ENCODE measurements around the gene NDST3.

Gene NDST3

GRCh38 chr4:118273642-118274041 is 239.4 kb downstream of the NDST3 start:
- no peak for TF ChIP-seq CTCF (IDR thresholded peaks at IDR 0.05; ENCODE audit: low read length, missing control alignments)
- DNase-seq (ENCODE audit: low read depth) = no peak
- no peak overlapping the region for H3K4me3 ChIP-seq (replicated peaks; ENCODE audit: low read depth, low read length)

- H3K4me3 ChIP-seq (replicated peaks; ENCODE audit: low read depth, low read length) = no peak overlapping the region
- no peak for DNase-seq (ENCODE audit: low read depth)
- no peak for TF ChIP-seq CTCF (IDR thresholded peaks at IDR 0.05; ENCODE audit: low read length, missing control alignments)
Observed at GRCh38 chr4:118276580-118276979, 242.3 kb downstream of the NDST3 start.

- no peak for TF ChIP-seq CTCF (IDR thresholded peaks at IDR 0.05; ENCODE audit: low read length, missing control alignments)
- H3K4me3 ChIP-seq (replicated peaks; ENCODE audit: low read depth, low read length) = no peak overlapping the region
- no peak for DNase-seq (ENCODE audit: low read depth)
Observed at GRCh38 chr4:118277243-118277642, 243.0 kb downstream of the NDST3 start.

- no peak for TF ChIP-seq CTCF (IDR thresholded peaks at IDR 0.05; ENCODE audit: low read length, missing control alignments)
Observed at GRCh38 chr4:118278473-118279274, 244.4 kb downstream of the NDST3 start.

GRCh38 chr4:118279328-118279727 is 245.0 kb downstream of the NDST3 start:
- peak overlapping the region; percentile 82 for H3K4me3 ChIP-seq (replicated peaks; ENCODE audit: low read depth, low read length)
- no peak for DNase-seq (ENCODE audit: low read depth)
- no peak for TF ChIP-seq CTCF (IDR thresholded peaks at IDR 0.05; ENCODE audit: low read length, missing control alignments)

More at GRCh38 chr4:118278473-118279274, 244.4 kb downstream of the NDST3 start:
- H3K4me3 ChIP-seq (replicated peaks; ENCODE audit: low read depth, low read length) = peak overlapping the region; percentile 82
- DNase-seq (ENCODE audit: low read depth) = peak; percentile 92

- no peak for TF ChIP-seq CTCF (IDR thresholded peaks at IDR 0.05; ENCODE audit: low read length, missing control alignments)
- H3K4me3 ChIP-seq (replicated peaks; ENCODE audit: low read depth, low read length) = peak overlapping the region; percentile 82
- DNase-seq (ENCODE audit: low read depth) = peak; percentile 7
Observed at GRCh38 chr4:118279920-118280432, 245.7 kb downstream of the NDST3 start.

Data from fibroblast of pulmonary artery (primary cell).